Vagina (tissue), 2 donors: ENCODE measurements around the gene FAM120C.

ENCODE experiments used
- CTCF ChIP-seq, 3 experiments: fragments of 450-650 bp in 2 of 3; fragments of 200-600 bp in 1 of 3; sonication (generic) in 1 of 3; IDR thresholded peaks; one replicate each; pipeline ENCODE4 v1.5.1; 2017 to 2019; ENCODE audit warnings: antibody characterized with exemption in 3 of 3, mild to moderate bottlenecking in 2 of 3, moderate library complexity in 2 of 3
- POLR2A ChIP-seq, 2 donors: fragments of 450-650 bp; IDR thresholded peaks; one replicate each; pipeline ENCODE4 v1.6.1; 2017; ENCODE audit warnings: antibody characterized with exemption in 2 of 2, mild to moderate bottlenecking in 2 of 2, moderate library complexity in 2 of 2

DNA sequence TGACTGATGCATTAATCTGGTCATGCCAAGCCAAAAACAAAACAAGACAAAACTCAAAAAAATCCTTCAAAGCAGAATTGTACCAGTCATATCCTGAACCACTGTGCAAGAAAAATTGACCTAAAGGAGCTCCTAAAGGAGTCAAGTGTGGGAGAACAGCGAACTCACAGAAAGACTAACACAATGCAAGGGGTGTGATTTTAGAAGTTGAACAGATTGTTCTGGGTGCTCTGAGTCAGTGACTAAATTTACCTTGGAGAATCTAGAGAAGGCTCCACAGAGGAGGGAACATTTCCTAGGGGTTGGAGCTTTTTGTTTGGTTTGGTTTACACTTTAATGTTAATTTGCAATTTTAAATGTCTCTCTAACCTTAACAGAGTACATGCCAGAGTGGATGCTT, 89.9 kb downstream of the FAM120C start:
- TF ChIP-seq POLR2A (IDR thresholded peaks at IDR 0.05) (no peak), CTCF (IDR thresholded peaks at IDR 0.05) (no peak)
